Pulmonary artery endothelial cell (primary cell): ENCODE measurements around the gene DOK4. TPM values are rescaled to one million over a fixed set of nuclear protein-coding genes. Genes with fewer than 3 reads are reported as not detected.

ENCODE experiments used
- total RNA-seq: library from RNA; depleted of rRNA; stranded (reverse); fragments of >200 nt; gene quantifications from 2 replicates; pipeline ENCODE4 v1.2.3, GENCODE V29; 2014

DOK4 gene
- total RNA-seq, 1 donor from 2014 or later = 29.7 TPM

Other genes starting within 250 kb of the DOK4 start
- 92.6 and 94.5 TPM in 2 replicates for gene ARL2BP, start 241.2 kb downstream of the DOK4 start, total RNA-seq
- gene PLLP, start 201.8 kb downstream of the DOK4 start, total RNA-seq = 1.5 and 8.4 TPM in 2 replicates
- gene CCL22, start 127.7 kb downstream of the DOK4 start, total RNA-seq = not detected in 2 replicates
- 2.1 and 3.0 TPM in 2 replicates for gene CX3CL1, start 114.0 kb downstream of the DOK4 start, total RNA-seq
- not detected in 2 replicates for gene CCL17, start 81.7 kb downstream of the DOK4 start, total RNA-seq
- gene CIAPIN1, start 39.1 kb downstream of the DOK4 start, total RNA-seq = 80.8 and 86.7 TPM in 2 replicates
- gene COQ9, start 39.0 kb downstream of the DOK4 start, total RNA-seq = 51.2 and 51.8 TPM in 2 replicates
- 136 and 144 TPM in 2 replicates for gene POLR2C, start 23.8 kb downstream of the DOK4 start, total RNA-seq
- 9.4 and 13.9 TPM in 2 replicates for gene CCDC102A, start 50.1 kb upstream of the DOK4 start, total RNA-seq
- gene ADGRG5, start 56.1 kb upstream of the DOK4 start, total RNA-seq = not detected in 2 replicates
- gene ADGRG1, start 142.1 kb upstream of the DOK4 start, total RNA-seq = 22.8 and 32.1 TPM in 2 replicates
- not detected in 2 replicates for gene ADGRG3, start 181.8 kb upstream of the DOK4 start, total RNA-seq
- gene DRC7, start 208.3 kb upstream of the DOK4 start, total RNA-seq = 0.13 and 0.21 TPM in 2 replicates
- gene KATNB1, start 249.3 kb upstream of the DOK4 start, total RNA-seq = 25.4 and 40.2 TPM in 2 replicates